Activated T-helper 1 cell treated with anti-CD3 and anti-CD28 coated beads, Interleukin-2, amount 50 U/mL, for 16 hours (primary cell): Measurements from ENCODE around the gene DCK.

Experiments used
- DNase-seq, 2 donors: peaks; one replicate each; pipeline ENCODE4 v3.0.0-alpha.2; 2020; ENCODE audit warnings: low read depth in 1 of 2, low spot score in 1 of 2

The DCK gene

DNA sequence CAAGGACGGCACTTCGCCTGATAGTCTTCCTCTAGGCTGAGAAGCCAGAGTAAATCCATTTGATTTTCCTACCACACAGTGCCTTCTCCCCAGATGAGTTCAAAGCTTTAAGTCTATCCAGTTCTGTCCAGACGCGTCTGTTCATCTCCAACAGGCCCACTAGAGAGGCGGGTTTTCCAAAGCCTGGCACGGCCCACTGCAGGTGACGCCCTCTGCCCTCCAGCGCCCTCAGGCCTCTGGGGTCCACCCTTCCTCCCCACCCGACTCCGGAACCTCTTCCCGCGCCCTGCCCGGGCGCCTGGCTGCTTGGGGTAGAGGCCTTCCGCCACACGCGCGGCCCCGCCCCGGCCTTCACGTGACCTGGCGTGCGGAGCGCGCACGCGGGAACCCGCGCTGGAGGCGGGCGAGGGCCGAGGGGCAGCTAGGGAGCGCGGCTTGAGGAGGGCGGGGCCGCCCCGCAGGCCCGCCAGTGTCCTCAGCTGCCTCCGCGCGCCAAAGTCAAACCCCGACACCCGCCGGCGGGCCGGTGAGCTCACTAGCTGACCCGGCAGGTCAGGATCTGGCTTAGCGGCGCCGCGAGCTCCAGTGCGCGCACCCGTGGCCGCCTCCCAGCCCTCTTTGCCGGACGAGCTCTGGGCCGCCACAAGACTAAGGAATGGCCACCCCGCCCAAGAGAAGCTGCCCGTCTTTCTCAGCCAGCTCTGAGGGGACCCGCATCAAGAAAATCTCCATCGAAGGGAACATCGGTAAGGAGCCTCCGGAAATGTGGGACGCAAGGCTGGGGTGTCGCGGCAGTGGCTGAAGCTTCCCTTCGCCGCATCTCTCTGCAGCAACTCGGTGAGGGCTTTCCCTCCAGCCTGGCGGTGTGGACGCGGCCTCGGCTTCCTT lies at the start of gene DCK:
TSS of gene DCK (plus strand) at position 469 of the 888 bp plus-strand sequence. CDS start at position 656, 187 bp downstream.
- DNase-seq, result peak; percentile 64 to 82

DNA sequence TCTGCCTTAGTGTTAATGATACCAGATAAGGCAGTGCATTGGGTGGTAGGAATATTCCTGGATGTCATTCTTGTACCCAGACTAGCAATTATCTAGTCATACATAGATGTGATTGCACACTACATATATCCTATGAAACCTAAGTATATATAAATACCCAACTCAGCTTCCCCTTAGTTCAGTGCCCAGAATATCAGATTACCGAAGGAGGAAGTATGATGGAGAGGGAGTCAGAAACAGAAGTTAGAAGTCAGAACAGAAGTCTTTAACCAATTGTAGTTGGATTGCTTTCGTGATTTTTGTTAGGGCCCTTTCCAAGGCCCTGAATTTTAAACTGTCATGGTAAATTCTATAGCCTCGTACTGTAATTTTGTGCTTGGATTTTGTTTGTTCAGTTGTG lies 48.4 kb upstream of the DCK start:
- no peak for DNase-seq

DNA sequence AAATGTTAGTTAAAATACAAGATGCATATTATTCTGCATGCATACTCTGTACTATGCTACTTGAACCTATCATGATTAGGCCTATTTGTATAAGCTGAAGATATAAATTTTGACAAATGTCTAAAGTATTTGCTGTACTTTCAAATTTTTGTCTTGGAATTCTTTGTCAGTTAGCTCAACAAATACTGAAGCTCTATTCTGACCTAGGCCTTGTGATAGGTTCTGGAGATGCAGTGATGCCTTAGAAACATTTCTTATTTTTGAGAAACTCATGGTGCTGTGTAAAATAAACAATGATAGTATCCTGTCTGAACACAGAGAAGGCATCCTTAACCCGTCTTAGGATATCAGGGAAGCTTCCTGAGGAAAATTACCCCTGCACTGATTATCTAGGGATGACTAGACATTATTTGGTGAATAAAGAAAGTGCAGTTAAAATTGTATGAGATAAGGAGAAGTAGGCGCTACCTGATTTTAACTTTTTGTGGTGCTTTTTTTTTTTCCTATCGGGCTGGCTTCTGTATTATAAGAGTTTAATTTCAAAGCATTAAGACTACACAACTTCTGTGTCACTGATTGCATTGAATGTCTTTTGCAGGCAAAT lies 47.9 kb upstream of the DCK start:
- DNase-seq, result no peak

DNA sequence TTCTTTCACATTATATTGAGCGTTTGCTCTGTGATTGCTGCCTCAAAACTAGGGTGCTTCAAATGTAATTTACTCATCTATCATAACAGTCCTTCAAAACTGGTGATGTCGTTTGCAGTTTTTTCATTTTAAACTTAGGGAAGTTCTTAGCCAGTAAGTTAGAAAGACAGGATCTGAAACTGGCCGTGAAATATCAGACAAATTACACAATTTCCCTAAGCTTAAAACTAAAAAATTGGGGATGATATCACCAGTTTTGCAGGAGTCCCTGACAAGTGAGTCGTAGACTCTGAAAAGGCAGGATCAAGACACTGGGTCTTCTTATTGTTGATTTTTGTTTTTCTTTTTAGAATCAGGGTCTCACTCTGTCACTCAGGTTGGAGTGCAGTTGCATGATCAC lies 46.5 kb upstream of the DCK start:
- DNase-seq, result no peak

DNA sequence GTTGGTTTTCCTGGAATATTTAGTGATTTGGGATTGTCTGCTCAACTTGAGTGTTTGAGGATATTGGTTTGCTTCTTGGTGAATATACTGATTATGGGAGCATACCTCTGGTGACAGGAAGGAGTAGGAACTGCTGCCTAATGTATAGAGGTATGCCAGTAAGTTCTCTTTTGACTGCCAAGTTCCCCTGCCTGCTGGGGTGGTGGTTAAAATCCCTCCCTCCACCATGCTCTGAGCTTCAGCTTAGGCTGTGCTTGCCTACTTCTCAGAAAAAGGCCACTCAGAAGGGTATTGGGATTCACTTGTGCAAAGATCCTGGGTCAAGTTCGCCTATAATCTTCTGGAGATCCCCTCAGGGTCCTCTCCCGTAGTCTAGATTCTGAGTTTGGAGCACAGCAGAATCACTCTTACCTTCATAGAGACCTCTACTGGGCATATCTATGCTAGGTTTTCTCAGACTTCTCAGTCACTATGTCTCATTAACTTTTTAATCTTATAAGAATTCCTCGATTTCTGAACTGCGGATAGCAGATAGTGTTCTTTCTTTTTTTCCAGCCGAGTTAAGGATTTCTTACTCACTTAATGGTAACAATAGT lies 44.7 kb upstream of the DCK start:
- no peak for DNase-seq

DNA sequence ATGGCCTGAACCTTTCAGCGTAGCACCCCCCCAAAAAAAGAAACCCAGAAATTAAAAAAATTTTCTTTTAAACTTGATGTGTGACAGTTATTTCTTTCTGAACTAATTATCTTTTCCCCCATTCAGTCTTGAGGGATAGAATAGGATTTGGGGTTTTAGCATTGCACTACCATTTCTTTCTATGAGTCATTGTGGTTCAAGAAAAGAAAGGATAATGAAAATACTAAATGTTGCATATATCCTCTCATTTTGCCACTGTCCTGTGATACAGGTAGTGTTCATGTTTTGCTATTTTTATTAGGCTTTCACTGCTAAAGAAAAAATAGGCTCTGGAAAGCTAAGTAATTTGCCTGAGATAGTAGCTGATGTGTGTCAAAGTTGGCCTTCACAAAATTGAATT lies 39.4 kb upstream of the DCK start:
- DNase-seq, result no peak

DNA sequence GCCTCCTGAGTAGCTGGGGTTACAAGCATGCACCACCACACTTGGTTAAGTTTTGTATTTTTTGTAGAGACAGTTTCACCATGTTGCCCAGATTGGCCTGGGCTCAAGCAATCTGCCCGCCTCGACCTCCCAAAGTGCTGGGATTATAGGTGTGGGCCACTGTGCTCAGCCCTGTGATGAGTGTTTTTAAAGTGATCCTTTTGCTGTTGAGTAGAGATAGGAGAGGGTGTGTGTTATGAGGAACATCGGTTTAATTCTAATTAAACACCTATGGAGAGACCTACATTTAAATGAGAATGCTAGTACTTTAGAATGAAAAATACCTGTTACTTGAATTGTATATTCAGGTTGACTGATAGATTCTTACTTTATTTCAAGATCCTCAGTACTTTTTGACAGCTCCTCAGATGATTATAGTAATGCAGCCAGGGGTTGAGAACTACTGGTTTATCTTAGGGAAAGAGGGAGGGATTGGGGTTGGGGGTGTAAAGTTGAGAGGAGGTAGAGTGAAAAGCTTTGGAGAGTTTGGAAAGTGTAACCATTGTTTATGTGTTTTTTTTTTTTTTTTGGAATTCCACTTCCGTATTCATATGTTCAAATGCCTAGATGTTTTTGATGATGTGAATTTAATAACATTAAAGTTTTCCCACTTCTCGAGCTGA lies 36.8 kb upstream of the DCK start:
- no peak for DNase-seq

DNA sequence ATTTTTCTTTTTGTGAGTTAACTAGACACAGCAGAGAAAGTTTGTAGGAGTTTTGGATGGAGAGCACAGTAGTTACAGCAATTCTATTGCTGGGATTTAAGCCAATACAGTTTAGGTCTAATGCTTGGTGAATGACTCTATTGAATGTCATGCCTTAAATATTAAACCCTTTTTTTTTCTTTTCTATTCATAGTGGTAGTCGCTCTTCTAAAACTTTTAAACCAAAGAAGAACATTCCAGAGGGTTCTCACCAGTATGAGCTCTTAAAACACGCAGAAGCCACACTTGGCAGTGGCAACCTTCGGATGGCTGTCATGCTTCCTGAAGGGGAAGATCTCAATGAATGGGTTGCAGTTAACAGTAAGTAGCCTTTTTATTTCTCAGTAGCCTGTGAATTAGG lies 34.8 kb upstream of the DCK start:
- DNase-seq, result no peak

DNA sequence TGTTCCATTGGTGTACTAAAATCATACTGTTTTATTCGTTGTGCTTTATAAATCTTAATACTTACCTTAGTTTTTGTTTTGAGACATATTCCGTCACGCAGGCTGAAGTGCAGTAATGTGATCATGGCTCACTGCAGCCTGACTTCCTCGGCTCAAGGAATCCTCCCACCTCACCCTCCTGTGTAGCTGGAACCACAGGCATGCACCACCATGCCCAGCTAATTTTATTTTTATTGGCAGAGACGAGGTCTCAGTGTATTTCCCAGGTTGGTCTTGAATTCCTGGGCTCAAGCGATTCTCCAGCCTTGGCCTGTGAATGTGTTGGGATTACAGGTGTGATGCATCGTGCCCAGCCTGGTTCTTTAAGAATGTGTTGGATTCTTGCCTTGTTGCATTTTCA lies 24.4 kb upstream of the DCK start:
- no peak for DNase-seq

DNA sequence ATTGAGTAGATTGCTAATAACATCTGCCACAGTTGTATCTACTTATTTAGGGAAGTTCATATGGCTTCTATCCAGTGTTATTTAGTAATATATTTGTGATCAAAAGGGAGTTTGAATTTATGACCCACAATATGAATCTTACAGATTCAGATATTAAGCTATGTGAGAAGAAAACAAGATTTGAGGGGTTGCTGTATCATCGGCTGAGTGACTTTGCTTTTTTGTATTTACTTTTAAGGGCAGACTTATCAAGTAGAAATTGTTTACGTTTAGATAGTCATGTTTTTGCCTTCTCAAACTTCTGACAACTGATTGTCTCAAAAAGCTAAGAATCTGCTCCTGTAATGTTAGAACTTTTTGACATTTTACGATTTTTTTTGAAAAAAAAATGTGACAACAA lies 17.2 kb upstream of the DCK start:
- no peak for DNase-seq

DNA sequence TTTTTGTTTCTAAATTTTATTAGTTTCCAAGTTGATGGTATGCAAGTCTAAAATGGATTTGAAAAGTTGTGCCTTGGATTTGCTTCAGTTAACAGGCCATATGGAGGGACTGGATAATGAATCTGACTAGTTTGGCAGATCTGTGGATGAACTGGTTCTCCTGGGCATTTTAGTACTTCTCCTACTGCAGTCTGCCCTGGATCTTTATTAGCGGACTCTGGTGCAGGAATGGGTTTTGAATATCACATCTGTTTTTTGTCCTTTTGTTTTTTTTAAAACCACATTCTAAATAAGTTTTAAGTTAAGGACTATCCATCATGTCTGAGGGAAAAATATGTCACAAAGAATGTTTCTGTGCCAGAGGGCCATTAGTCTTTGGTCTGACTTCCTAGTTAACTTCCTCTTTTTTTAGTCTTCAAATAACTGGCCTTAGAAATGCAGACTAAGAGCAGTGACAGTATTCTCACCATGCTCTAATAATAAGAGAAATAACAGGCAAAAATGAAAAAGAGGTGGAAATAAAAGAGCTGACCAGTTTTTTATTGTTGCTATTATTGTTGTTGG lies 13.9 kb upstream of the DCK start:
- DNase-seq, result no peak

DNA sequence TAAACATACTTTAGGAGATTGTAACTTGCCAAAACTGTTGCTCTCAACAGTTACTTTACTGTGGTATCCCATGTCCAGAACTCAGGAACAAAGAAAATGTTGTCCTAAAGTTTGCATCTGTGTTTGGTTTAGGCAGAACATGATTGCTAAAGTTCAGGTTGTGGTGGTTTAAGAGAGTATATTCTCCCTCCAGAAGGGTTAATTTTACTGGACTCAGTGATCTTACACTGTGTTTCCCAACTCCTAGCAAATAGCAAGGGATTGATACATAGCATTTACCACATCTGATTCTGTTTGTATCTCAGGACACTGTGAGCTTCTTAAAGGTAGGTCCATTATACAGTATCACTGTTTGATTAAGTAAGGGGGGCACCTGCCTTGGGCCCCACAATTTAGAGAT lies 13.3 kb upstream of the DCK start:
- DNase-seq, result no peak

DNA sequence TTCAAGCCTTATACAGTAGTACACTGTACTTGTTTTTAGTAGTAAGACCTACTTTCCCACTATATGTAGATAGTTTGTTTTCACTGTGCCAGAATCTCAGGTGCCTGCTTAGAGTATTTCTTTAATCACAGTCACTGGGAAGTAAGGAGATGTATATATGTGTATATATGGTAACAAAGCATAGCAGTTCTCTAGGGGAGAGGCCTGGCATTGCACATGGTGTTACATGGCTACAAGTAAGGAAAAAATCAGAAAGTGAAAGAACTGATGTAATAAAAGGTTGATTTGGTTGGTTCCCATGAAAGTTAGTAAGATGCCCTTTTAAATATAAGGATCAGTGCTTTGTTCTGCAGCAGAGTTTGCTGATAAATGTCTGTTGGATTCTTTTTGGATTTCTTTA lies 9.3 kb upstream of the DCK start:
- no peak for DNase-seq

DNA sequence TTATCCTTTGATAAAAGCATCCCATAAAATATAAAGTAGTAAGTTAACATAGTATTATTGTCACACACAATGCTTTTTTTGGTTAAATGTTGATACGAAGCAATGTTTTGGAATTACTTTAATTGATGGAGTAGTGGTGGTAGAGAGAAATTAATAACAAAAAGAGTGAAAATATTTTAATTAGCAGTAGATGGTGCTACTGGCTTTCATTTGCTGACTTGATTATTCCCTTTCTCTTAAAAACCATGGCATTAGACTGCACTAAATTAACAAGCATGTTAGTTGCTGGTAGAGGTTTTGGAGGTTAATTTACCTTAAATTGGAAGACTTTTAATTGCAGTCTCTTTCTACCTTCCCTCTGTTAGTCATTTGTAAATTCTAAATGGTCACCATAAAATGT lies 8.9 kb upstream of the DCK start:
- DNase-seq, result no peak

DNA sequence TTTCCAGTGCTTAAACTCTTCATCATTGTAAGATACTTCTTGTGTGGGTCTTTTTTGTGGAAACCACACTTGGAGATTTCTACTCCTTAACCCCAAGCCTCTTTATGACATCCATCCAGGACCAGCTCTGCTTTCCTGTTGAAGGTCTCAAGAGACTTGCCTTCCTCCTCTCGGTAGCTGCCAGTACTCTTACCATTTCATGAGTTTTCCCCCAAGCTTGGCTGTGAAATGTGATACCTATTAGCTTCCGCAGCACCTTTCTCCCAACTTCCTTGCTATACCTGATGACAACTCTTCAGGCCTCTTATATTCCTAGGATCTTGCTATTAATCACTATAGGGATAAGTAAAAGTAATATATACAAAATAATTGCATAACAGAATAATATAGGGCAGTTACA lies 1.9 kb upstream of the DCK start:
- DNase-seq, result no peak

DNA sequence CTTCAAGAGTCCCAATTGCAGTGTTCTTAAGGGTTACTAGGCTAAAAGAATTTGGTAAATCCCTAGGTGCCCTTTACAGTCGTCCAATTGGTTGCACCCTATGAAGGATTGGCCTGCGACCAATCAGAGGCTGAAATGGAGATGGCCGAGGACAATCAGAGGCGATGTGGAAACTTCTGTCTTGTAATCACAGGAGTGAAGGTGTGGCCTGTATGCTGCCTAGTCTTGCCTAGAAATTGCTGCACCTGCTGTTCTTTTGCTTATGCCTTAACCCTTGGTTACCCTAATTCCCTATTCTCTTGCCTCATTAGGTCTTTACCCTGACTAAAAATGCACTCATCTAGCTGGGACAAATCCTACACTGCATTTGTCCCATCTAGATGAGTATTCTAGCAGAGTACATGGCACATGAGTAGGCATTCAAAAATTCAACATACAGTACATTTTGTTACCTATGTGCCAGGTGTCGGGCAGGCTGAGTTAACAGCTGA lies 1.0 kb upstream of the DCK start:
- no peak for DNase-seq

DNA sequence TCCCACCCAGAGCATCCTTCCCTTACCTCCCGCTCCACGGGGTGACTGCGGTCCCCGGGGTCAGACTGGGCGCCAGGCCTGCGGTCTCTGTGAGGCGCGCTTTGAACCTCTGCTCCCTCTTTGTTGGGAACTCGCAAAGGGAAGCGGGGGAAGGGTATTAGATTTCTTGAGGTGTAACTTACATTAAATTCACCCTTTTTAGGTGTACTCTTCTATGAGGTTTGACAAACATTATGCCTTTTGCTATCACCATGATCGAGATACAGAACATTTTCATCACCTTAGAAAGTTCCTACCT lies 569 bp downstream of the DCK start:
- DNase-seq, result no peak

DNA sequence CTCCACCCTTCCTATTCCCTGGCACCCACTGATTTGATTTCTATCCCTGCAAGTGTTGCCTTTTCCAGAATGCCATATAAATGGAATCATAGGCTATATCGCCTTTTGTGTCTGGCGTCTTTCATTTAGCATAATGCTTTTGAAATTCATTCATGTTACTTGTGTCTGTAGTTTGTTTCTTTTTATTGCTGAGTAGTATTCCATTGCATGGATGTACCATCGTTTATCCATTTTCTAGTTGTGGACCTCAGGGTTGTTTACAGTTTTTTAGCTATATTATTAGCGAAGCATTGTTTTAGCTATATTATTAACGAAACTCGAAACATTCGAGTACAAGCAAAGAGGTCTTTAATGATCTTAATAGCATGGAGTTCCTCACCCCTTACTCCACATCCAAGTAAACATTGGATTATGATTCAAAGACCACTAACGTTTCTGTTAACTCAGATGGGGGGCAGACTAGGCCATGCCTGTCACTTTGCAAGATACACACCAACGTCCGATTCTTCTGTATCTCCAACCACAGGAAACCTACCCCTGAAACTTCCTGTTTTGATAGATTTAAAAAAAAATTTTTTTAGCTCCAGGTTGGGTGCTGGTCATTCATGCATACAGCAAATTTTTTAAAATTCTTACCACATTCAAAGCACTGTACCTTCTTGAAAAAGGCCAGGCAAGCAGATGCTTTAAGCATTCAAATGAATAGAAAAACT lies 1.1 kb downstream of the DCK start:
- DNase-seq, result no peak

DNA sequence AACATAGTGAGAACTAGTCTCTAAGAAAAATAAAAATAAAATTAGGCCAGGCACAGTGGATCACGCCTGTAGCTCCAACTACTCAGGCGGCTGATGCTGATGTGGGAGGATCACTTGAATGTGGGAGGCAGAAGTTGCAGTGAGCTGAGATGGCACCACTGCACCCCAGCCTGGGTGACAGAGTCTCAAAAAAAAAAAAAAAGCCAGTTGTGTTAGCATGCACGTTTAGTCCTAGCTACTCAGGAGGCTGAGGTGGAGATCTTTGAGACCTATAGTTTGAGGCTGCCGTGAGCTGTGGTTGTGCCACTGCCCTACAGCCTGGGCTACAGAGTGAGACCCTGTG lies 2.5 kb downstream of the DCK start:
- DNase-seq, result no peak

DNA sequence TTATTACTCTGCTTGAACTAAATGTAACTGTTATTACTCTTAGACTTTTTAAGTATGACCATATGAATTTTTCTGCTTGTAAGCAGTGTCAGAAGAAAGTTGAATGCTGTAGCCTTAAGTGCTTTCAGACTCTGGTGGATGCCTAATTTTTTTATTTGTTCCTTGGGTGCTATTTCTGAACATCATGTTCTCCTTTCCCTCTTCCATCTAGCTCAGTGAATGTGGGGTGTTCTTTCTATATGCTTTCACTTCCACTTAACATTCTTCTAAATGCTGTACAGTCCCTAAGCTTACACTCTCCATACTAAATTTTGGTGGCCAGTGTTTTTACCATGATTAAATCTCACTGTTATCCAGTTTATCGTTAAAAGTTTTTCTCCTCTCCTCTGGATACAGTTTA lies 3.6 kb downstream of the DCK start:
- DNase-seq, result no peak

DNA sequence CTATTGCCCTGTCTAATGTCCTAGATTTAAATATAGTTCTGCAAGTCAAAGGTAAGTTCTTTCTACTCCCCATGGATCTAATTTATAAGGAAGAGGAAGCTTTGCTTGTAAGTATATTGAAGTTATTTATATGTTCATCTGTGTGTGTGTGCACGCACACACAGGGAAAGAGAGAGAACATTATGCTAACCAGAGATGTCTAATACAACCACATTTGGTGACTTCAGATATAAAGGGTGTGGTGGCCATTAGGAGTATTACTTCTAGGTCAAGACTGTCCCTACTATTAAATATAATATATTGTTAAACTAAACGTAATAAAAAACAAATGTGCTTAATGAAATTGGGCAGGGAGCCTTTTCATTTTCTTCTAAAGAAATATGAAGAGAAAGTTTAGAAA lies 4.1 kb downstream of the DCK start:
- DNase-seq, result no peak
